DND-41 (cell line): Measurements from ENCODE around the gene PIK3R4.

Experiments used
- EZH2 ChIP-seq: IDR thresholded peaks from 3 replicates; pipeline ENCODE4 v1.6.1; 2012; ENCODE audit warnings: borderline replicate concordance, low read depth, mild to moderate bottlenecking, moderate library complexity, low read length, inconsistent platforms; ENCODE audit not compliant: severe bottlenecking
- TF ChIP-seq, protein P1 (sequence below): IDR thresholded peaks from 2 replicates; pipeline ENCODE4 v1.5.1; 2012; ENCODE audit warnings: borderline replicate concordance, low read length, moderate library complexity, mild to moderate bottlenecking; ENCODE audit not compliant: poor library complexity, severe bottlenecking; ENCODE audit errors: extremely low read depth

DNA sequence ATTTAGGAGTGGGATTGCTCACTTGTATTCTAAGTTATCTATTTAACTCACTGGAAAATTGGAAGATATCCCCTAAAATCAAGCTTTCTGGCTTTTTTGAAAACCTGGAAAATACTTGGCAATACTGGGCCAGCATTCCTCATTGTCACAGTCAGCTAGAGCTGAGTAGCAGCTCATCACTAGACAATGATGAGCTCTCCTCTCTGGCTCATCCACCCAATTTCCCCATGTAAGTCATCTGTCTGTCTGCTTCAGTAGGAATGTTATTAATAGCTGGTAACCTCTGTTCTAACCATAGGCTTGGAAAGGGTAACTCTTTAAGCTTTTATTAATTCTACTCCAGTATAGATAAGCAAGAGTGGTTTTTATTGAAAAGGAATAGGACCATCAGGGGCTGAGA is 39.7 kb upstream of the PIK3R4 start:
- TF ChIP-seq, protein P1, sequence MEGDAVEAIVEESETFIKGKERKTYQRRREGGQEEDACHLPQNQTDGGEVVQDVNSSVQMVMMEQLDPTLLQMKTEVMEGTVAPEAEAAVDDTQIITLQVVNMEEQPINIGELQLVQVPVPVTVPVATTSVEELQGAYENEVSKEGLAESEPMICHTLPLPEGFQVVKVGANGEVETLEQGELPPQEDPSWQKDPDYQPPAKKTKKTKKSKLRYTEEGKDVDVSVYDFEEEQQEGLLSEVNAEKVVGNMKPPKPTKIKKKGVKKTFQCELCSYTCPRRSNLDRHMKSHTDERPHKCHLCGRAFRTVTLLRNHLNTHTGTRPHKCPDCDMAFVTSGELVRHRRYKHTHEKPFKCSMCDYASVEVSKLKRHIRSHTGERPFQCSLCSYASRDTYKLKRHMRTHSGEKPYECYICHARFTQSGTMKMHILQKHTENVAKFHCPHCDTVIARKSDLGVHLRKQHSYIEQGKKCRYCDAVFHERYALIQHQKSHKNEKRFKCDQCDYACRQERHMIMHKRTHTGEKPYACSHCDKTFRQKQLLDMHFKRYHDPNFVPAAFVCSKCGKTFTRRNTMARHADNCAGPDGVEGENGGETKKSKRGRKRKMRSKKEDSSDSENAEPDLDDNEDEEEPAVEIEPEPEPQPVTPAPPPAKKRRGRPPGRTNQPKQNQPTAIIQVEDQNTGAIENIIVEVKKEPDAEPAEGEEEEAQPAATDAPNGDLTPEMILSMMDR = no peak
- TF ChIP-seq EZH2 = no peak
